DMS153 (cell line): ENCODE measurements around the gene STEAP3.

Experiments used
- DNase-seq: peaks from one replicate; lab custom pipeline; 2025; lab: John Stamatoyannopoulos, UW

STEAP3 gene

DNA sequence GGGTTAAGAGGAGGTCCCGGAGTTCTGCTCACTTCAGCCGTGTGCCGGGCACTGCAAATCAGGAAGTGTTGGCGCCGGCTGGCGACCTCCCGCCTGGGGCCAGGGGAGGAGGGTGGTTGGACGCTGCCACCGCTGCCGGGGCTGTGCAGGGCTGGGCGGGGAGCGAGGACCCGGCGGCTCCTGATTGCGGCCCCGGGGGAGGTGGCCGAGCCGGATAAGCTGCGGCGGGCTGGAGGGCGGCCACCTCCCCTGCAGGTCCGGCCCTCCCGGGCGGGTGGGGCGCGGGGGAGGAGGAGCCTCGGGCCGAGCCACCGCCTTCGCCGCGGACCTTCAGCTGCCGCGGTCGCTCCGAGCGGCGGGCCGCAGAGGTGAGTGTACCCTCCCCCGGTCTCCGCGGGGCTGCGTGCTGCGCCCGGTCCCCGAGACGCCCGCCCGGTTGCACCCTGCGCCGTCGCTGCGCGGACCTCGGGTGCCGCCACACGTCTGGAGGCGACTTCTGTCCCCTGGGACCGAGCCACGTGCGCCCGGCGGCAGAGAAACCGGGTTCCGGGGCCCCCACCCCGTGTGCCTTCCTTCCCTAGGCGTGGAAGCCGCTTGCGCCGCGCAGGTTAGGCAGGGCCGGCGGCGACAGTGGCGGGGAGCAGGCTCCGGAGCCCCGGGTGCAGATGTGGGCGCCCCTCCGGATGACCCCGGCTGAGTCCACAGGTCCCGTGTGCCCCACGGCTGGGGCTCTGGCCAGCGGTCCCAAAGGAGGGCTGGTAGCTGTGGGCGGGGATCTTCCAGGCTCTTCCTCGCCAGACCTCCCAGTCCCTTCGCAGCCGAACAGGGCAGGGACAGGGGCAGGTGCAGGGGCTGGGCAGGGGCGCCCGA, at the start of gene STEAP3:
Gene STEAP3 (plus strand): TSS at position 314 of the 870 bp plus-strand sequence. CDS start 7,179 bp downstream, outside the sequence.
- DNase-seq = peak; percentile 62

GRCh38 chr2:119174216-119174992, 49.2 kb upstream of the STEAP3 start:
- DNase-seq = peak; percentile 25

GRCh38 chr2:119174993-119175347, 48.7 kb upstream of the STEAP3 start:
- no peak for DNase-seq

GRCh38 chr2:119175517-119175916, 48.1 kb upstream of the STEAP3 start:
- no peak for DNase-seq

GRCh38 chr2:119177171-119177837, 46.3 kb upstream of the STEAP3 start:
- no peak for DNase-seq

DNA sequence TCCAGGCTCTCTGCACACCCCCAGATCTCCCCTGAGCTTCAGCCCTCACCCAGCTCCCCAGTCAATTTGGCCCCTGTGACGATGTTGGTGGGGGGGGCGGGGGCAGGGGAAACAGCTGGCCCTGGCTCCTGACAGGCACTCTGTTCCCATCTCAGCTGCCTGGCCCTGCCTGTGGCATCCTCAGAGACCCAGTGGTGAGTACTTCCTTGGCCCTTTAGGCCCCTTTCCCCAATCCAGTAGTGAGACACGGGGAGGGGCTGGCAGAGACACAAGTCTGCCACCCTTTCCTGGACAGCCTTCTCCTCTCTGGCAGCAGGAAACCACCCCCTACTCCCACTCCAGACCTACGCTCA, 45.8 kb upstream of the STEAP3 start:
- DNase-seq = no peak

DNA sequence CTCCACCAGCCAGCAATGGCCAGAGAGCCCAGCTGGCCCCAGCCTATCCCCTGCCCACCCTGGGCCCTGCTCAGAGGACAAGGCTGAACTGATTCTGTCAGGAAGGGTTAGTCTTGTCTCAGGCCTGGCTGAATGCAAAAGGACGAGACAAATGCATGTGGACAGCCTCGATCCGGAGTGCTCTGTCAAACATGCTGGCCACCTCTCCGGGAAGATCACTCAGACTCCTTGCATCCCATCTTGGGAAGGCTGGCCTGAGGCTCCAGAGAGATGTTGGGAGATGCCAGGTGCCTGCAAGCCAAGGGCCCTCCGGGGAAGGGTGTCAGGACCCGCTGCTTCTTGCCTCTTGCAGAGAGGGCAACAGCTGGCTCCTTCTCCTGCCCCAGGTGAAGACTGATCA, 44.9 kb upstream of the STEAP3 start:
- DNase-seq = no peak

- no peak for DNase-seq
Observed at GRCh38 chr2:119179202-119179601, 44.4 kb upstream of the STEAP3 start.

DNA sequence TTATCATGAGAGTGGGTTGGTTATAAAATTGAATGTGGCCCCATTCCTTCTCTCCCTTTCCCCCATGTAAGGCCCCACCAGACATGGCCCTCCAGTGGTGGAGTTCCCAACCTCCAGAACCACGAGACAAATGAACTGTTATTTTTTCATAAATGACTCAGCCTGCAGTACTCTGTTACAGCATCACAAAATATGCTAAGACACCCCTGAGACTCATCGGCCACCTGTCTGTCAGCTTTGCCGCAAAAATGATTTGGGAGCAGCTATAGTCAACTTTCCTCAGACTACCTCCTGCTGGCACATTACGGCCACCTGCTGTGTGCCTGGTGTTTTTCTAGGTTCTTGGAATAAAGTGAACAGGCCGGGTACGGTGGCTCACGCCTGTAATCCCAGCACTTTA, 43.6 kb upstream of the STEAP3 start:
- no peak for DNase-seq

DNA sequence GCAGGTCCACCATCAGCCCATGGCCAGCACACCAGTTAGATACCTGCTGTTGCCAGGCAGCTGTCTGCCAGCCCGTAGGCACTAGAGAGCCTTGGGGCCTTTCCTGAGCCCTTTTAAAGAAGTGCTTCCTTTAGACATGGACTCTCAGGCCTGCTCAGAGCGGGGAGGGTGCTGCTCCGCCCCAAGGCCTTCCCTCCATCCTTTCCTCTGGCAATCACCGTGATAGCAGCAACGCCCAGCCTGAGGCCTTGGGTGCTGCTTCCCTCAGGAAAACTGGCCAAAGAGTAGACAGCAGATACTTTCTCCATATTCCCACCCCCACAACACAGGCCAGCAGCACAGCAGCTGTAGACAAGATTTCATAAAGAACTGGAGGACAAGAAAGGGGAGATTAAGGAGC, 42.7 kb upstream of the STEAP3 start:
- no peak for DNase-seq

- no peak for DNase-seq
Observed at GRCh38 chr2:119181391-119181790, 42.2 kb upstream of the STEAP3 start.

- no peak for DNase-seq
Observed at GRCh38 chr2:119181791-119182445, 41.7 kb upstream of the STEAP3 start.

DNA sequence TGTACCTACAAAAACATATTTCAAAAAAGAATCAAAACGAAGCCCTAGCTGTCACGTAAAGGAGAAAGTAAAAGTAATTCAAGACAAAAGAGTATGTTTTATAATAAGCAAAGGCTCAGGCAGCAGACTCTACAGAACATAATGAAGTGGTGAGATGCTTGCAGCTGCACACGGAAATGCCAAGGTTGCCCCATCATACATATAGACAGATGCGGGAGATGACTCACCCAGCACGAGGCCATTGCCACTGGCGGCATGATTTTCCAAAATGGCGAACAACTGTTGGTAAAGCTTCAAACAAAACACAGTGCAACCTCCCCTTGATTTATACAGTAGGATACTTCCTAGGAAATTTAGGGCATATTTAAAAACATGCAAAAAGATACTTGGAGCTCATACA, 39.1 kb upstream of the STEAP3 start:
- no peak for DNase-seq

- no peak for DNase-seq
Observed at GRCh38 chr2:119190321-119191111, 33.1 kb upstream of the STEAP3 start.

GRCh38 chr2:119192893-119193292, 30.7 kb upstream of the STEAP3 start:
- no peak for DNase-seq

DNA sequence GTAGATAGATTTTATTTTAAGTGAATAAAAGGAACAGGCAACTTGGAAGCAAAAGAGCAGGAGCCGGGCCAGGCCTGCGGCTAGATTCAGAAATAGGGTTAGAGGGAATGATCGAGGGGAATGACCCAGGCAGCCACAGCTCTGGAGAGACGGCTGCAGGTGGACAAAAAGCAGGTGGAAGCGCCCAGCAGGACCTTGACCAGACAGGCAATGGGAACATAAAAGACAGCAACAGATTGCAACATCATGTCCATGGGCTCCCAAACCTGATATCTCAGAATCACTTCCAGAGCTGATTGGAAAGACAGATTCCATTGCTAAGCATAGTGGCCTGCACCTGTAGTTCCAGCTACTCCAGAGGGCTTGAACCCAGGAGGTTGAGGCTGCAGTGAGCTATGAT, 28.6 kb upstream of the STEAP3 start:
- DNase-seq = no peak

DNA sequence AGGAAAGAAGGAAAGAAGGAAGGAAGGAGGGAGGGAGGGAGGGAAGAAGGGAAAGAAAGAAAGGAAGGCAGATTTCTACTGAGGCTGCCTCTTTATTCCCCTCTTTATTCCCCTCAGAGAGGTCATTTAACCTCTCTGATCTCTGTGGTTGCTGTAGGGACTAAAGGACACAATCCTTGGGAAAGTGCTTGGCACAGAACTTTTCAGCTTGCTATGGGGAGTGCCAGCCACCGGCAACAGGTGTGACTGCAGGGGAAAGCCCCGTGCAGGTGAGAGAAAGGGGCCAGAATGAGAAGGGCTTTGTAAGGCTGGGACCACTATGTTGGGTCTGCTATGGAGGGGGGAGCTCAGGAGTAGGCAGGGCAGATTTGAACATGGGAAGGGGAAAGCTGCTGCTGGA, 27.7 kb upstream of the STEAP3 start:
- DNase-seq = no peak

DNA sequence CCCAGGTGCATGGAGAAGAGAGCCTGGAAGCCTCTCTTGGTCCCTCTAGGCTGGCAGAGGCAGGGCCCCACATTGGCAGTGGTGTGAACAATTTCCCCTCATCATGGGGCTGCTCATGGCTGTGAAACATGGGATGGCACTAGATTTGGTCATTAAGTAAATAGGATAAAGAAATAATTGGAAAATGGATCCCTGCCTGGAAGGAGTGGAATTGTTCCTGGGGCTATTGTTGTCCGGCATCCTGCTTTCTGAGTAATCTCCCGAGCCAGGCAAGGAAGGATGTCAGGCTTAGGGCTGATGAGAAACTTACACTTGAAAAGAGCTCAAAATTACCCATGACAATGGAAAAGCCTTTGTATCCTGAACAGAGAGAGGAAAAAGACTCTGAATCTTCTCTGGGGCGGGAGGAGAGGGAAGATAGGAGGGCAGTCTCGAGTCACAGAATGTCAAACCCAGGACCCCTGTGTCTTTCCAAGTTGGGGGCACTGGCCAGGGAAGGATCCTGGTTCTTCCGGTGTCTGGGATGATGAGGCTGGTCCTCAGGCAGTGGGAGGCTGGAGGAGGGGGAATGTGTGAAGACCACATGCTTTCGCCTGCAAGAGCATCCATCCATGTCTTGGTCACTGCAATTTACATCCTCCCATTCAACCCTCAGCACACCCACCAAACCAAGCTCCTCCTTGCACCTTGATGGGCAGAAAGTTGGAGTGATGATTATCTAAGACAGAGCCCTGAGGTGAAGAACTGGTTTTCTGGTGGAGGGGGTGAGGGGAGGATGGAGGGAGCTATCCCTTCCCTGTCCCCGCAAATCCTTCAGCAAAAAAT, 27.1 kb upstream of the STEAP3 start:
- DNase-seq = no peak

GRCh38 chr2:119197126-119197405, 26.6 kb upstream of the STEAP3 start:
- DNase-seq = no peak

GRCh38 chr2:119197529-119198239, 25.9 kb upstream of the STEAP3 start:
- DNase-seq = no peak
